CD8-positive, alpha-beta memory T cell (primary cell): ENCODE measurements around the gene RHEX. TPM values are rescaled to one million over a fixed set of nuclear protein-coding genes. Genes with fewer than 3 reads are reported as not detected.

Experiments used
- CTCF ChIA-PET: fragments of 350-600 bp; sonication (Branson Sonifier 250); formaldehyde crosslinking; loops from one replicate; lab custom pipeline; 2021; ENCODE audit warnings: antibody characterized with exemption; lab: Charles Lee
- POLR2A ChIA-PET: fragments of 350-600 bp; sonication (Branson Sonifier 250); formaldehyde crosslinking; loops from one replicate; lab custom pipeline; 2021; ENCODE audit warnings: antibody characterized with exemption; lab: Charles Lee
- DNase-seq, 5 donors: peaks; one replicate each; pipeline versions ENCODE4 v3.0.0 to v3.0.0-alpha.2; 2020 to 2022; ENCODE audit warnings: mixed read lengths in 1 of 5
- H3K27ac ChIP-seq: one replicate; pipeline ENCODE4 v1.7.0; 2013; ENCODE audit warnings: low read depth, mild to moderate bottlenecking, low read length, moderate library complexity
- H3K27me3 ChIP-seq: 2 replicates; pipeline ENCODE4 v1.7.0; 2013; ENCODE audit warnings: low read length, mild to moderate bottlenecking; ENCODE audit not compliant: insufficient read depth, poor library complexity, severe bottlenecking
- H3K36me3 ChIP-seq: 2 replicates; pipeline ENCODE4 v1.7.0; 2013; ENCODE audit warnings: mild to moderate bottlenecking, low read length, moderate library complexity; ENCODE audit not compliant: insufficient read depth
- H3K4me1 ChIP-seq: 2 replicates; pipeline ENCODE4 v1.7.0; 2013; ENCODE audit warnings: mild to moderate bottlenecking, low read length, moderate library complexity; ENCODE audit not compliant: insufficient read depth
- H3K4me3 ChIP-seq: 2 replicates; pipeline ENCODE4 v1.7.0; 2013; ENCODE audit warnings: mild to moderate bottlenecking, low read length
- H3K9me3 ChIP-seq: 2 replicates; pipeline ENCODE4 v1.7.0; 2013; ENCODE audit warnings: mild to moderate bottlenecking, low read length
- H3K27ac Mint-ChIP-seq, 8 donors: one replicate each; pipeline ENCODE4 v1.8.0; 2020 to 2021; ENCODE audit warnings: mixed read lengths in 8 of 8, mild to moderate bottlenecking in 6 of 8, inconsistent platforms in 3 of 8, moderate library complexity in 3 of 8
- H3K27me3 Mint-ChIP-seq, 2 donors: one replicate each; pipeline ENCODE4 v1.8.0; 2020 to 2021; ENCODE audit warnings: mixed read lengths in 2 of 2, mild to moderate bottlenecking in 1 of 2, moderate library complexity in 1 of 2
- H3K36me3 Mint-ChIP-seq, 3 donors: one replicate each; pipeline ENCODE4 v1.8.0; 2020 to 2021; ENCODE audit warnings: mixed read lengths in 3 of 3, inconsistent platforms in 1 of 3, mild to moderate bottlenecking in 1 of 3
- H3K4me1 Mint-ChIP-seq, 3 donors: one replicate each; pipeline ENCODE4 v1.8.0; 2020 to 2021; ENCODE audit warnings: mixed read lengths in 3 of 3, inconsistent platforms in 1 of 3, mild to moderate bottlenecking in 1 of 3
- H3K4me3 Mint-ChIP-seq, 7 donors: one replicate each; pipeline ENCODE4 v1.8.0; 2020 to 2021; ENCODE audit warnings: mixed read lengths in 7 of 7, mild to moderate bottlenecking in 6 of 7, moderate library complexity in 4 of 7, inconsistent platforms in 2 of 7
- H3K9me3 Mint-ChIP-seq, 5 donors: one replicate each; pipeline ENCODE4 v1.8.0; 2020 to 2022; ENCODE audit warnings: mixed read lengths in 5 of 5, mild to moderate bottlenecking in 3 of 5, moderate library complexity in 2 of 5, inconsistent platforms in 1 of 5
- polyA plus RNA-seq: library from polyadenylated mRNA; unstranded; fragments of 300-500 nt; fragmentation: Illumina TruSeq; gene quantifications from one replicate; pipeline ENCODE4 v1.2.3, GENCODE V29; 2021
- total RNA-seq, 2 experiments: library from RNA; stranded (reverse); gene quantifications; one replicate each; pipeline ENCODE4 v1.2.3, GENCODE V29; 2021

Gene RHEX
- total and polyA plus RNA-seq, 3 experiments from 2014 or later: not detected

- H3K36me3 Mint-ChIP-seq: no peaks in the 10 kb centered on the region
- H3K4me1 Mint-ChIP-seq: peaks cover 0 to 3% (median 0%) of the 10 kb centered on the region in 3 donors
- H3K36me3 ChIP-seq: no peaks in the 10 kb centered on the region
- no peak overlapping the region for H3K4me3 ChIP-seq
- POLR2A ChIA-PET: no interaction called here
- CTCF ChIA-PET: interaction anchor here (0.9 kb wide), 1 partner anchor 13 kb away, joined by 3 read pairs; no protein-coding TSS in a partner anchor
- DNase-seq: no peak
- H3K4me1 ChIP-seq: no peaks in the 10 kb centered on the region
- H3K4me3 Mint-ChIP-seq: no peak overlapping the region
- H3K27ac ChIP-seq: no peak overlapping the region
- H3K27me3 Mint-ChIP-seq: peaks cover 5 to 19% of the 10 kb centered on the region in 2 donors
- no peaks in the 10 kb centered on the region for H3K9me3 ChIP-seq
- peaks cover 0 to 4% (median 0%) of the 10 kb centered on the region in 5 donors for H3K9me3 Mint-ChIP-seq
- H3K27me3 ChIP-seq: no peaks in the 10 kb centered on the region
- H3K27ac Mint-ChIP-seq: peak overlapping the region in 1 of 8 donors; percentile 72
Observed at GRCh38 chr1:206067486-206068227, 14.7 kb downstream of the RHEX start.

- no peaks in the 10 kb centered on the region for H3K27me3 ChIP-seq
- no peaks in the 10 kb centered on the region for H3K36me3 ChIP-seq
- ChIA-PET CTCF (no interaction called here), POLR2A (no interaction called here)
- no peaks in the 10 kb centered on the region for H3K9me3 ChIP-seq
- no peak overlapping the region for H3K27ac ChIP-seq
- Mint-ChIP-seq H3K27ac (no peak overlapping the region), H3K9me3 (no peaks in the 10 kb centered on the region), H3K4me3 (no peak overlapping the region), H3K4me1 (peaks cover 0 to 3% (median 0%) of the 10 kb centered on the region in 3 donors), H3K36me3 (no peaks in the 10 kb centered on the region), H3K27me3 (peaks cover 5 to 17% of the 10 kb centered on the region in 2 donors)
- H3K4me3 ChIP-seq: no peak overlapping the region
- H3K4me1 ChIP-seq: no peaks in the 10 kb centered on the region
- DNase-seq: no peak
Observed at GRCh38 chr1:206068314-206068713, 15.3 kb downstream of the RHEX start.

- Mint-ChIP-seq H3K4me3 (no peak overlapping the region), H3K4me1 (peaks cover 0 to 3% (median 0%) of the 10 kb centered on the region in 3 donors), H3K27ac (no peak overlapping the region), H3K9me3 (no peaks in the 10 kb centered on the region), H3K36me3 (no peaks in the 10 kb centered on the region), H3K27me3 (peaks cover 6 to 33% of the 10 kb centered on the region in 2 donors)
- Histone ChIP-seq H3K4me1 (no peaks in the 10 kb centered on the region), H3K4me3 (no peak overlapping the region), H3K27ac (no peak overlapping the region), H3K9me3 (no peaks in the 10 kb centered on the region), H3K27me3 (no peaks in the 10 kb centered on the region), H3K36me3 (no peaks in the 10 kb centered on the region)
- ChIA-PET CTCF (no interaction called here), POLR2A (no interaction called here)
- no peak for DNase-seq
Observed at GRCh38 chr1:206070627-206071304, 17.8 kb downstream of the RHEX start.

- Histone ChIP-seq H3K36me3 (no peaks in the 10 kb centered on the region), H3K9me3 (no peaks in the 10 kb centered on the region), H3K4me3 (no peak overlapping the region), H3K4me1 (peaks cover 5% of the 10 kb centered on the region), H3K27me3 (no peaks in the 10 kb centered on the region), H3K27ac (no peak overlapping the region)
- DNase-seq: no peak
- peak overlapping the region in 1 of 8 donors; percentile 3 for H3K27ac Mint-ChIP-seq
- peaks cover 4 to 41% of the 10 kb centered on the region in 2 donors for H3K27me3 Mint-ChIP-seq
- no peak overlapping the region for H3K4me3 Mint-ChIP-seq
- ChIA-PET POLR2A (no interaction called here), CTCF (no interaction called here)
- H3K4me1 Mint-ChIP-seq: peaks cover 2 to 8% (median 4%) of the 10 kb centered on the region in 3 donors
- H3K36me3 Mint-ChIP-seq: no peaks in the 10 kb centered on the region
- no peaks in the 10 kb centered on the region for H3K9me3 Mint-ChIP-seq
Observed at GRCh38 chr1:206074839-206075238, 21.9 kb downstream of the RHEX start.

- Mint-ChIP-seq H3K36me3 (no peaks in the 10 kb centered on the region), H3K4me1 (peaks cover 14 to 20% (median 16%) of the 10 kb centered on the region in 3 donors), H3K4me3 (no peak overlapping the region), H3K27me3 (peaks cover 3 to 36% of the 10 kb centered on the region in 2 donors), H3K27ac (no peak overlapping the region), H3K9me3 (no peaks in the 10 kb centered on the region)
- Histone ChIP-seq H3K27ac (no peak overlapping the region), H3K27me3 (no peaks in the 10 kb centered on the region), H3K4me3 (no peak overlapping the region), H3K9me3 (no peaks in the 10 kb centered on the region), H3K36me3 (no peaks in the 10 kb centered on the region), H3K4me1 (peaks cover 17% of the 10 kb centered on the region)
- POLR2A ChIA-PET: no interaction called here
- no peak for DNase-seq
- CTCF ChIA-PET: no interaction called here
Observed at GRCh38 chr1:206075786-206076755, 23.1 kb downstream of the RHEX start.

GRCh38 chr1:206079135-206079534 lies 26.2 kb downstream of the RHEX start:
- Histone ChIP-seq H3K27me3 (no peaks in the 10 kb centered on the region), H3K4me1 (peaks cover 17% of the 10 kb centered on the region), H3K4me3 (no peak overlapping the region), H3K9me3 (no peaks in the 10 kb centered on the region), H3K36me3 (no peaks in the 10 kb centered on the region), H3K27ac (no peak overlapping the region)
- DNase-seq: no peak
- no peak overlapping the region for H3K27ac Mint-ChIP-seq
- ChIA-PET CTCF (interaction anchor here (0.5 to 1.3 kb wide), 3 partner anchors 9 to 491 kb away, joined by 3 to 4 read pairs (median 3); no protein-coding TSS in a partner anchor), POLR2A (no interaction called here)
- H3K27me3 Mint-ChIP-seq: peaks cover 4 to 22% of the 10 kb centered on the region in 2 donors
- no peak overlapping the region for H3K4me3 Mint-ChIP-seq
- H3K4me1 Mint-ChIP-seq: peaks cover 14 to 22% (median 17%) of the 10 kb centered on the region in 3 donors
- H3K9me3 Mint-ChIP-seq: no peaks in the 10 kb centered on the region
- H3K36me3 Mint-ChIP-seq: no peaks in the 10 kb centered on the region

GRCh38 chr1:206080026-206080820 lies 27.2 kb downstream of the RHEX start:
- Histone ChIP-seq H3K27ac (no peak overlapping the region), H3K27me3 (no peaks in the 10 kb centered on the region), H3K4me1 (peaks cover 17% of the 10 kb centered on the region), H3K4me3 (no peak overlapping the region), H3K9me3 (no peaks in the 10 kb centered on the region), H3K36me3 (no peaks in the 10 kb centered on the region)
- peaks cover 14 to 22% (median 17%) of the 10 kb centered on the region in 3 donors for H3K4me1 Mint-ChIP-seq
- no peak for DNase-seq
- POLR2A ChIA-PET: no interaction called here
- H3K27ac Mint-ChIP-seq: peak overlapping the region in 3 of 8 donors; percentile 2 to 27 (median 7)
- H3K27me3 Mint-ChIP-seq: peaks cover 4 to 18% of the 10 kb centered on the region in 2 donors
- H3K9me3 Mint-ChIP-seq: no peaks in the 10 kb centered on the region
- peak overlapping the region in 6 of 7 donors; percentile 6 to 74 (median 56) for H3K4me3 Mint-ChIP-seq
- CTCF ChIA-PET: interaction anchor here (1.1 to 1.3 kb wide), 2 partner anchors 13 to 26 kb away, joined by 3 read pairs; no protein-coding TSS in a partner anchor
- no peaks in the 10 kb centered on the region for H3K36me3 Mint-ChIP-seq
